GM18868 (cell line): ENCODE results near the gene CD180.

ENCODE experiments used
- ATAC-seq: cut with Tn5 transposase; IDR thresholded peaks from one replicate; pipeline ENCODE4 v1.9.1; 2021; ENCODE audit warnings: mild to moderate bottlenecking, moderate library complexity; ENCODE audit not compliant: unreplicated experiment

Gene CD180

GRCh38 chr5:67196537-67197059 is at the start of gene CD180:
Gene CD180, minus strand, starts transcription at chr5:67196799. Its CDS starts 158 bp downstream, at chr5:67196641.
- ATAC-seq: no peak

- no peak for ATAC-seq
These were observed 49.5 kb upstream of the CD180 start for GRCh38 chr5:67246108-67246507.

DNA sequence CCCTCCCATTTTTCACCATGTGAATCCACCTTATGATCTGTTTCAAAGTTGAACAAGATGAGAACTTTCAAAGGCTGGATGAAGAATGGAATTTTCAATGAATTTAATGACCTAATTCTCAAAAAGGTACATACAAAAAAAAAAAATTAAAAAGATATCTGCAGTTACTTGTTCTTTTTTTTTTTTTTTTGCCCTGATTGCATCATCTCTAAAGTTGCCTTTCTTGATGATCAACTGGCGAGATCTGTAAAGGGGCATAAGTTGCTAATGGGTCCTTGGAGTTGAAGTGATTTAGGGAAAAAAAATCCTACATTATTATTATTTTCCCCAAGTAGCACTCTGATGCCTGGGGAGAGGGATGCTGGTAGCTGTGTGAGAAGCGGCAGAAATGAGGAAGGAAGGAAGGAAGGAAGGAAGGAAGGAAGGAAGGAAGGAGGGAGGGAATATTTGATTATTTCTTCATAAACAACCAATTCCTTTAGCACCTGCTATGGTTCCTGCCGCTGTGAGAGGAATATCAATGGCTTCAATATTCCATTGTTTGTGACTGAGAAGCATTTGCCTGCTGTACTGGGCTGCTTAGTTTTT is 48.8 kb upstream of the CD180 start:
- no peak for ATAC-seq

GRCh38 chr5:67244345-67244793 is 47.8 kb upstream of the CD180 start:
- no peak for ATAC-seq

DNA sequence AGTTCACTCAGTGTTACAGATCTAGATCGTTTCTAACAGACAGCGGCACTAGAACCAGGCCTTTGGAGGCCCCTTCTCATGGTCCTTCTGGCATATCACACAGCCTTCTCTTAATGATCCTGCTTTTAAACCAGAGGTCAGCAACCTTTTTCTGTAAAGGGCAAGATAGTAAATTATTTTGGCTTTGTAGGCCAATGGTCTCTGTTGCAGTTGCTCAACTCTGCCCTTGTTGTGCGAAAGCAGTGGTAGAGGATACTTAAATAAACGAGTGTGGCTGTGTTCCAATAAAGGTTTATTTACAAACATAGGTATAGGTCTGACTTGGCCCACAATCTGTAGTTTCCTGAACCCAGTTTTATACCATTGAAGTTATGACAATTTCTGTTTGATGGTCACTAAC is 47.3 kb upstream of the CD180 start:
- no peak for ATAC-seq

- ATAC-seq: no peak
These were observed 46.8 kb upstream of the CD180 start for GRCh38 chr5:67243349-67243748.

DNA sequence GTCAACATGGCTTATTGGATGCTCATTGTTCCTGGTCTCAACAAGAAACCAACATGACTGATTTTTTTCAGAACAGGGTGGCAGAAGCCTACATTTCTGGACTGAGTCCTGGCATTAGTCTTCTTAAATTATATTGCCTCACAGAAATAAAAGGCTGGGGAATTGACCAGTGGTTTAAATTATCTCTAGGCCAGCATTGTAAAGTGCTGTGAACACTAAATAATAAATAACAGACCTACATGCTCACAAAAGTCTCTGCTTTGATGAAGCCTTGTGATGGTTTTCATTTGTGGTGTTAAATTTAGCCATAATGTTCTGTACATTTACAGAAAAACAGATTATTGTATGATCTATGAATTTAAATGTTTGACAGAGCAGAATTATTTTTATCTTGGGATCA is 44.7 kb upstream of the CD180 start:
- no peak for ATAC-seq

DNA sequence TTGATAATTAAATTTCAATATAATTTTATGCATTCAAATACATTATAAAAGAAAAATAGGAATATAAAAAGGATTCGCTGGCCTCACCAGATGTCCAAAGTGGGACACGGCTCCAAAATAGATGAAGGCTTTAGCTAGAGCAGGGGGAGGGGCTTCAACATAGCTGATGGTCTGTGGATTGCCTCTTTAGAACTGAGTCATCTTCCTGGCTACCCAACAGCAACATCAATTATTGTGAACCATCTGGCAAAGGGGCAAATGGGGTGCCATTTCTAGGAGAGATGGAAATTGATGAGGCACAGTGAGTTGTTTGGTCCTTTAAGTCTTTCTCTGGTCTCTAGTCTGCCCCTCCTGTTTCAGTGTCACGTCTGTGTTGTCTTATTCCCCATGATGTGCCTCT is 44.2 kb upstream of the CD180 start:
- ATAC-seq: no peak

DNA sequence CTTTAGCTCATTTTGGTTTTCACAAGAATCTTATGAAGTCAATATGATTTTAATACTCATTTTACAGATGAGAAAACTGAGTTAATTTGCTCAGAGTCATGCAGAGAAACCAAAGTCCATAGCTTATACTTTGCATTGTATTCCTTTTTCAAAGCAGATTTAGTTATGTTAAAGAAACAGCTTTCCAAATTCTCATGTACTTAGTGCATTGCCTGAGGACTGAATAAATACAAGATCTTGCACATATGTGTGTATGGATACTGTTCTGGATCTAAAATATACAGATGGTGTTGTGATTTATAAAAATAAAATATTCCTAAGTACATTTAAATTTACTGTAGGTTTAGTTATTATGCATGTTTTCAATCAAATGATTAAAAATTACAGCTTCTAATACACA is 43.5 kb upstream of the CD180 start:
- ATAC-seq: no peak

GRCh38 chr5:67238191-67238590 is 41.6 kb upstream of the CD180 start:
- ATAC-seq: no peak

GRCh38 chr5:67235399-67236110 is 39.0 kb upstream of the CD180 start:
- ATAC-seq: no peak

GRCh38 chr5:67234671-67235176 is 38.1 kb upstream of the CD180 start:
- ATAC-seq: peak; percentile 41

DNA sequence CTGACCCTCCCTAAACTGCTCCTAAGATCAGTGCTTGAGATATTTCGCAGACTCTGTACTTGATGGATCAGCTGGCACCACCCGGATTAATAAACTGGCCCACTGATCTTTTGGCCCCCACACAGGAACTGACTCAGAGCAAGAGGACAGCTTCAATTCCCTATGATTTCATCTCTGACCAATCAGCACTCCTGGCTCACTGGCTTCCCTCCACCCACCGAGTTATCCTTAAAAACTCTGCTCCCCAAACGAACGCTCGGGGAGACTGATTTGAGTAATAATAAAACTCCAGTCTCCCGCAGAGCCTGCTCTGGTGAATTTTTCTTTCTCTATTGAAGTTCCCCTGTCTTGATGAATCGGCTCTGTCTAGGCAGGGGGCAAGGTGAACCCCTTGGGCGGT is 36.5 kb upstream of the CD180 start:
- no peak for ATAC-seq

GRCh38 chr5:67223211-67223610 is 26.6 kb upstream of the CD180 start:
- ATAC-seq: no peak

DNA sequence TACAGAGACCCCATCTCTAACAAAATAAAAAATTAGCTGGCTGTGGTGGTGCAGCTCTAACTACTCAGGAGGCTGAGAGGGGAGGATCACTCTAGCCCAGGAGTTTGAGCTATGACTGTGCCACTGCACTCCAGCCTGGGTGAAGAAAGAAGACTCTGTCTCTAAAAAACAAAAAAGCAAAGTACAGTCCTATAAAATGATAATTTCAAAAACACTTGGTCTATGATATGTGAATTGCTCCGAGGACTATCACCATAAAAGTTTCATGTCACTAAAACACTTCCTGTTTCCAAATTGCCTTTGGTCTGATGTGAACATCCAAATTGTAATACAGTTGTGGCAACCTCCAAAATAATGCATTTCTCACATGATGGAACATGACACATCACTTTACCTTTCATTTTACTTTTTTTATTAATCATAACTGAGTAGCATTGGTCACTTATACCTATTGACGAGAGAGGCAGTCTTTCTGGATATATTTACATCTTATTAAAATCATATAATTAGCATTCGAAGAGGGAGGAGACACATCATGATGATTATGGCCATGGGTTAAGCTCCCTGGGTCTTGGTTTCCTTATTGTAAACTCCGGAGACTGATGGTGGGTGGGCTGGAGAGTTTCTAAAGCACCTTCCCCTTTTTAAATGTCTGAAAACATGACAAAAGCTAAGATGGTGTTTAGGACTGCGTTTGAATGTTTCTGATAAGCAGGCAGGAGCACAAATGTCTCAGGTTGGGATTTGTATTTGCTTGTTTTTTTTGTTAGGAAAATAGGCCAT is 25.8 kb upstream of the CD180 start:
- ATAC-seq: peak; percentile 34

DNA sequence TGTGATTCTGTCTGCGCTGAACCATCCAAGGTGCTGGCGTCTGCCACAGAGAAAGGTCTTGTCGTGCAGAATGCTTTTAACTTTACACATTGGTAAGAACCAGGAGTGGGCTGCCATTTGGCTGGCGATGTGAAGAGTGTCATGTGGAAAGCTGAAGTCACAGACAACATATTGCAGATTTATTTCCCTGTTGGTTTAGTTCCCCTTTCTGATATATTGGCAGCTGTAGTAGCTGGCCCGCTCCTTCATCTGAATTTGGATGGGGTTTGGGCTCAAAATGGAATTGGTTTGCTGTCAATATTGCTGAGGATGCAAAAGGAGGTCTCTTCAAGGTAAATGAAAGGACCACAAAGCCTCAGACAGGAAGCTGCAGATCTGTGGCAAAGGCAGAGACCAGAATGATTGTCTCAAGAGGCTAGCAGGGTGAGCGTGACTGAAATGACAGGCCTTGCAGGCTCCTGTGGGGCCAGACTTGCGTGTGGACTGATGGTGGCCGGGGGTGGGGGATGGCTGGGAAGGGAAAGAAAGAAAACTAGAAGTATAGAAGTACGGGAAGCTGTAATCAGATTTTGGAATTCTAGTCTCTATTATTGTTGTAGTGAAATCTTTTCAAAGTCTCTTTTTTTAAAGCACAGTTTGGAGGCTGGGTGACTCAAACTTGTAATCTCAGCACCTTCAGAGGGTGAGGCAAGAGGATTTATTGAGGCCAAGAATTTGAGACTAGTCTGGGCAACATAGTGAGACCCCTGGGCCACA is 25.1 kb upstream of the CD180 start:
- peak; percentile 89 for ATAC-seq

GRCh38 chr5:67216564-67216963 is 20.0 kb upstream of the CD180 start:
- no peak for ATAC-seq

DNA sequence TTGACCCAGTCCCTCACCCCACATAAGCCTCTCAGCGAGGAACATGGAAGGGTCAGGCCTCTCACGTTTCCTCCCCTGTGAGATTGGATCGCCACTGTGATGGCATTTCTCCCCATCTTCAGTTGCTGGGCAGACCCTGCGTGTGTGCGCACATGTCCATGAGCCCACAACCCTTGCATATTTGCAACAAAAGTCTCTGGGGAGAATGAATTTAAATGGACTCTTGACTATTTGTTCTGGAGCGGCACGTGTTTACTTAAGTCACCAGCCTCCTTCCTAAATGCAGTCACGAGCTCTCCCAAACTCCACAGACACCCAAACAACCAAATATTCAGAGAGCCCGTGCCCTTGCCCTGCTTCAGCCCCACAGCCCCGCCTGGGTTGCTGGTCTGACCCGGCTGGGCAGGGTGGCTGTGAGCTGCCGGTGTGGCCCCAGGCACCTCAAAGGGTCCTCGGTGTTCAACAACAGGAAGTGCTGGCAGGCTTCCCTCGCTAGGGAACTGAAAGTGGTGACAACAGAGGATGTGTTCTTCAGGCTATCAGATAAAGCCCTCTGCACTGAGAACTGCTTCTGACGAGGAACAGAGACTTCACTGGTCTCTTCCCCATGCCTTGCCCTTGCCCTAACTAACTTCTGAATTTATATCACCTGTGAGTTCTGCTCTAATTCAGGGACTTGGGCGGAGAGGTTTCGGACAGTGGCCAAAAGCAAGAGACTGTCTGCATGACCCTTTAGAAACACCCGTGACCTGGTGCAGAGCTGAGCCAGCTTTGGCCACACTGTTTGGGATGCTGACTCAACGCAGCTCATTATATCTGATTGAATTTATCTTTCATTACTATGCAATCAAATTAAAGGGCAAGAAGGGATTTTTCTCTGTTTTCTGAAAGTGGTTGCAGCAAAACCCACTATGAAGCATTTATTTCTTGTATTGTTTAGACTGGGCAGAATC is 19.2 kb upstream of the CD180 start:
- peak; percentile 99 for ATAC-seq

GRCh38 chr5:67214707-67215447 is 18.3 kb upstream of the CD180 start:
- no peak for ATAC-seq
